PFSK-1 (cell line): ENCODE data around the gene TSPAN18.

Experiments used
- FOXP2 ChIP-seq: optimal IDR thresholded peaks from 2 replicates; pipeline ENCODE3; 2011; ENCODE audit warnings: borderline replicate concordance, control low read depth, inconsistent platforms; ENCODE audit not compliant: insufficient read depth; ENCODE audit errors: extremely low read length, extremely low read depth
- POLR2AphosphoS5 ChIP-seq: IDR thresholded peaks from 2 replicates; pipeline ENCODE4 v1.6.1; 2012; ENCODE audit warnings: low read depth, mild to moderate bottlenecking, control low read depth, low read length, moderate library complexity
- SIN3A ChIP-seq: IDR thresholded peaks from 2 replicates; pipeline ENCODE4 v1.6.1; 2012; ENCODE audit warnings: mild to moderate bottlenecking, low read length, moderate library complexity, borderline replicate concordance; ENCODE audit not compliant: insufficient read depth
- TAF1 ChIP-seq: IDR thresholded peaks from 2 replicates; pipeline ENCODE4 v1.6.1; 2012; ENCODE audit warnings: low read length, control low read depth, borderline replicate concordance; ENCODE audit not compliant: insufficient read depth
- TF ChIP-seq, protein P1 (sequence below), 2 experiments: IDR thresholded peaks; 2 replicates each; pipeline versions ENCODE4 v1.6.1 to v1.8.0; 2011 to 2012; ENCODE audit warnings: low read depth in 2 of 2, low read length in 2 of 2, control low read depth in 1 of 2, inconsistent platforms in 1 of 2, mild to moderate bottlenecking in 1 of 2, moderate library complexity in 1 of 2; ENCODE audit not compliant: insufficient read depth in 1 of 2

The TSPAN18 gene

DNA sequence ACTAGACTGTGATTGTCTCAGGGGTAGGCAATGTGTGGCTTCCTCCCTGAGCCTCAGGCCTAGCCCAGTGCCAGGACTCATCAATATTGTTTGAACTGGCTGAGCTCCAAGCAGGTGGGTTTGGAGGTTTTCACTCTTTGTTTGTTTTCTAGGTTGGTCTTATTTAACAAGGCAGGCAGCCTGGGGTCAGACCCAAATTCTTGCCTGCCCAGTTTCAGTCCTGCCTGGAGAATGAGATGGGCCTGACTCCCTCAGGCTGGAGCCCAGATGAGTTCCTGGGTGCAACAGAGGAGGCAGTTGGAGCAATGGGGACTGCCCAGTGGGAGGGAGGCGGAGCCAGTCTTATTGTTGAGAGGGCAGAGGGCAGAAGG is 252.2 kb downstream of the TSPAN18 start:
- TF ChIP-seq POLR2AphosphoS5 = no peak
- TF ChIP-seq, protein P1, sequence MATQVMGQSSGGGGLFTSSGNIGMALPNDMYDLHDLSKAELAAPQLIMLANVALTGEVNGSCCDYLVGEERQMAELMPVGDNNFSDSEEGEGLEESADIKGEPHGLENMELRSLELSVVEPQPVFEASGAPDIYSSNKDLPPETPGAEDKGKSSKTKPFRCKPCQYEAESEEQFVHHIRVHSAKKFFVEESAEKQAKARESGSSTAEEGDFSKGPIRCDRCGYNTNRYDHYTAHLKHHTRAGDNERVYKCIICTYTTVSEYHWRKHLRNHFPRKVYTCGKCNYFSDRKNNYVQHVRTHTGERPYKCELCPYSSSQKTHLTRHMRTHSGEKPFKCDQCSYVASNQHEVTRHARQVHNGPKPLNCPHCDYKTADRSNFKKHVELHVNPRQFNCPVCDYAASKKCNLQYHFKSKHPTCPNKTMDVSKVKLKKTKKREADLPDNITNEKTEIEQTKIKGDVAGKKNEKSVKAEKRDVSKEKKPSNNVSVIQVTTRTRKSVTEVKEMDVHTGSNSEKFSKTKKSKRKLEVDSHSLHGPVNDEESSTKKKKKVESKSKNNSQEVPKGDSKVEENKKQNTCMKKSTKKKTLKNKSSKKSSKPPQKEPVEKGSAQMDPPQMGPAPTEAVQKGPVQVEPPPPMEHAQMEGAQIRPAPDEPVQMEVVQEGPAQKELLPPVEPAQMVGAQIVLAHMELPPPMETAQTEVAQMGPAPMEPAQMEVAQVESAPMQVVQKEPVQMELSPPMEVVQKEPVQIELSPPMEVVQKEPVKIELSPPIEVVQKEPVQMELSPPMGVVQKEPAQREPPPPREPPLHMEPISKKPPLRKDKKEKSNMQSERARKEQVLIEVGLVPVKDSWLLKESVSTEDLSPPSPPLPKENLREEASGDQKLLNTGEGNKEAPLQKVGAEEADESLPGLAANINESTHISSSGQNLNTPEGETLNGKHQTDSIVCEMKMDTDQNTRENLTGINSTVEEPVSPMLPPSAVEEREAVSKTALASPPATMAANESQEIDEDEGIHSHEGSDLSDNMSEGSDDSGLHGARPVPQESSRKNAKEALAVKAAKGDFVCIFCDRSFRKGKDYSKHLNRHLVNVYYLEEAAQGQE (IDR thresholded peaks at IDR 0.05; ENCODE audit: insufficient read depth in 1 of 2, low read depth in 2 of 2, low read length in 2 of 2) = no peak
- TF ChIP-seq TAF1 = no peak
- no peak for TF ChIP-seq SIN3A

DNA sequence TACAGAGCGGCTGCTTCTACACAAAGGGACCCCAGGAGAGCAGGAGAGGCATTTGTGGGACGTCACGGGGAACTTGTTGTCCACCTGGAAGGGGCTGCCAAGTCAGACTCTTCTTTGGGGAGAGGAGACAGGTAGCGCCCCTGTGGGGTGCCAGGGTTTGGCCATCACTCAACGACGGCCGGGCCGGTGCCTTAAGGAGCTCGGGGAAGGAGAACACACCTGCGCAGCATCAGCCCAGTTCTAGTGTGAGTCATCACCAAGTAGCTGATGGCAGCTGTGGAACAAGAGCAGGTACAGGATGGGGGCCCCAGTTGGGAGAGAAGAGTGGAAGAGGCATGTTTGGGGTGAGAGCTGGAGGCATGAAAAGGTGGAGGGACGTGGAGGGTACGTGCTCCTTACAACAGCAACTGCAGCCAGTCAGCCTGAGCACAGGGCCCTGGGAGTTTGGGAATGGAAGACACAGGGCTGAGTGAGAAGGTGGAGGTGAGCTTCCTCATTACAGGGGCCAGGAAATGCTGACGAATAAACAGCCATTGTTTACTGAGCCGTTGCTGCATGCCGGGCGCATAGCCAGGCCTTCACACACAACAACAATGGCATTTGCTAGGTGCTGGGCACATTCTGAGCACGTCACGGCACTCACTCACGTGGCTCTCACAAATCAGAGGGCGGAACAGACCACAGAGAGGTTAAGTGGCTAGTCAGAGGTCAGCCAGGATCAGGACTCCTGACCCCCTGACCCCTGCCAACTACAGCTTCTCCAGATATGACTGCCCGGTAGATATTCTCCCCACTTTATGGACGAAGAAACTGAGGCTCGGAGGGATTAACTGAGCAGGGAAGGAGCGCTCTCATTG is 253.0 kb downstream of the TSPAN18 start:
- TF ChIP-seq TAF1 = no peak
- TF ChIP-seq, protein P1 (IDR thresholded peaks at IDR 0.05; ENCODE audit: insufficient read depth in 1 of 2, low read depth in 2 of 2, low read length in 2 of 2) = no peak
- TF ChIP-seq FOXP2 = no peak
- TF ChIP-seq POLR2AphosphoS5 = no peak
- no peak for TF ChIP-seq SIN3A

DNA sequence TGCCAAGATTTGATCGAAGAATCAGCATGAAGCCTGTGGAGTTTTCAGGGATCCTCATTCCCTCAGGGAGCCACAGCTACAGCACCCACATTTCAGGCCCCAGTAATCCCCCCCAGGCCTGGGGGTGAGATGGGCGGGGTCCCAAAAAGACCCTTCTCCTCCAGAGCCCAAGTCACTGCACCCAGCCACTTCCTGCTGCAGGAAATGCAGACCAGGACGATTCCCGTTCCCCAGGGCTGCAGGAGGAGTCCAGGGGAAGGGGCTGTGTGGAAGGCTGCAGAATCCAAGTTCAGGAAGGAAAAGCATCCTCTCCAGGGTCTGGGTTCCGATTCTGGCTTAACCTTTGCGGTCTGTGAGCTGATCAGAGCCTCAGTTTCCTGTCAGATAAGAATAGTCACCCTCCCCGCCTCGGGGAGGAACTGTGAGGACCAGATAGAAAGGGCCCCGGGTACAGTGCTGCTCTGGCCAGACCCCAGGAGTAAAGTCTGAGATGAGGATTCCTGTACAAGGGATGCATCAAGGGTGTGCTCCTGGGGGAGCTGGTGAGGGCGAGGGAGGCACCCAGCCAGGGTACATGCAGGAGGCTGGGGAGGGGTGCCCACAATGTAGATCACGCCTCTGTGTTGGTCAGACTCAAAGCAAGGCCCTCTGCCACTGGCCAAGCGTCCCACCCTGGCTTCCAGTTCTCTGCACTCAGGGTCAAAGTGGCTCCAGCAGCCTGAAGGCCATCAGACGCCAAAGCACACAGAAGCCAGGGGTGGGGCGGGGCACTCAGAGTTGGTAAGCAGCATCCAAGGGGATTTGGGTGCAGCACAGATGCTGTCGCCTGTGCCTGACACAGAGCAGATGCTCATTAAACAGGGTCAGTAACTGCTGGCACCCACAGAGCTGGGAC is 254.0 kb downstream of the TSPAN18 start:
- TF ChIP-seq FOXP2 = no peak
- TF ChIP-seq, protein P1 (IDR thresholded peaks at IDR 0.05; ENCODE audit: insufficient read depth in 1 of 2, low read depth in 2 of 2, low read length in 2 of 2) = no peak
